ENCODE measurements around the gene USO1. TPM values are rescaled to one million over a fixed set of nuclear protein-coding genes. Genes with fewer than 3 reads are reported as not detected.
"Not testable (repeated sequence)": the region's sequence is repeated elsewhere in the genome, so short reads cannot be mapped to it uniquely, and the experiment has no call there.

USO1 gene
- total and polyA plus RNA-seq, 2 of the 8 experiments (the other 6 are each of a cell fraction or from before 2014, with no cell fraction given): 57.3 to 198 TPM

GRCh38 chr4:75715105-75715799 is 9.1 kb upstream of the USO1 start (continued):
- no peak for TF ChIP-seq RNF2 (IDR thresholded peaks at IDR 0.05; ENCODE audit: borderline replicate concordance, low read depth, low read length, missing control alignments, poor library complexity, severe bottlenecking)
- TF ChIP-seq HDAC6 (IDR thresholded peaks at IDR 0.05; ENCODE audit: low read depth, low read length): no peak
- TF ChIP-seq POLR2A (IDR thresholded peaks at IDR 0.05; ENCODE audit: control extremely low read depth in 1 of 2, low read depth in 2 of 2, low read length in 2 of 2): no peak
- TF ChIP-seq CREB1 (IDR thresholded peaks at IDR 0.05): no peak
- no peak for TF ChIP-seq KDM4A (IDR thresholded peaks at IDR 0.05; ENCODE audit: low read depth, low read length, severe bottlenecking)
- no peak for TF ChIP-seq SIX5 (IDR thresholded peaks at IDR 0.05; ENCODE audit: low read depth, low read length)

- H3K4me3 ChIP-seq (ENCODE audit: extremely low read depth in 1 of 4, insufficient read depth in 2 of 4, low read depth in 3 of 4, low read length in 4 of 4); H4K8ac ChIP-seq (ENCODE audit: extremely low read depth, insufficient read depth, low read length); H2BK12ac ChIP-seq (ENCODE audit: low read depth, low read length); H2BK5ac ChIP-seq (ENCODE audit: low read depth, low read length); H3K4me1 ChIP-seq (replicated peaks in 1 of 4; ENCODE audit: control insufficient read depth in 3 of 4, insufficient read depth in 4 of 4, low read length in 3 of 4); H2BK120ac ChIP-seq (replicated peaks; ENCODE audit: low read depth, low read length); H2AFZ ChIP-seq (ENCODE audit: low read length); H3K9me3 ChIP-seq (ENCODE audit: insufficient read depth in 2 of 2, low read depth in 1 of 2, low read length in 1 of 2); H3K23ac ChIP-seq (ENCODE audit: insufficient read length); H2AK5ac ChIP-seq (ENCODE audit: low read depth, low read length); H3K27me3 ChIP-seq (replicated peaks in 1 of 4; ENCODE audit: control insufficient read depth in 3 of 4, extremely low read depth in 1 of 4, insufficient read depth in 3 of 4, low read length in 3 of 4); H3K18ac ChIP-seq (ENCODE audit: extremely low read depth, low read length); H3K14ac ChIP-seq (ENCODE audit: insufficient read length); H2BK15ac ChIP-seq (ENCODE audit: low read length); H3K4ac ChIP-seq (replicated peaks; ENCODE audit: insufficient read length, low read depth, low read length); H3K9ac ChIP-seq (replicated peaks in 1 of 4; ENCODE audit: extremely low read depth in 1 of 4, low read depth in 3 of 4, low read length in 3 of 4); FAIRE-seq; H3K27ac ChIP-seq (ENCODE audit: low read depth, low read length); H2BK20ac ChIP-seq (ENCODE audit: low read length); H4K91ac ChIP-seq (replicated peaks; ENCODE audit: insufficient read length, low read length); H3K56ac ChIP-seq (replicated peaks; ENCODE audit: insufficient read length, low read depth, low read length); H4K5ac ChIP-seq (ENCODE audit: insufficient read length, low read depth, low read length); H4K20me1 ChIP-seq (replicated peaks in 1 of 2; ENCODE audit: control insufficient read depth in 1 of 2, insufficient read depth in 2 of 2, low read length in 2 of 2); H3K23me2 ChIP-seq (ENCODE audit: low read depth, low read length): not testable (repeated sequence)
- 0 out of 4 replicates have a peak overlapping the region, but pooled peaks of 1 of the 2 experiments have one; percentile 34 for H3K4me2 ChIP-seq (ENCODE audit: insufficient read depth in 1 of 2, low read depth in 2 of 2, low read length in 2 of 2)
- H3K79me2 ChIP-seq (ENCODE audit: control insufficient read depth in 1 of 2, insufficient read depth in 2 of 2, low read length in 2 of 2): peaks cover 9 to 86% of the 10 kb centered on the region in 2 experiments
- peaks cover 0 to 29% (median 10%) of the 10 kb centered on the region in 4 experiments; a peak in 6 of 8 replicates for H3K36me3 ChIP-seq (ENCODE audit: control insufficient read depth in 2 of 4, insufficient read depth in 4 of 4, low read length in 3 of 4)
- peak in 1 of 2 experiments; percentile 41 for DNase-seq (ENCODE audit: low read depth in 1 of 2, low spot score in 2 of 2)
- WGBS, 2 experiments (ENCODE audit: extremely low coverage in 1 of 2, insufficient coverage in 1 of 2, insufficient read length in 1 of 2, insufficient replicate concordance in 2 of 2, low coverage in 1 of 2, low lambda C conversion rate in 2 of 2, missing lambda C conversion rate in 1 of 2): 91% methylated on average over 3 of the region's 3 CpGs; no CpG with 5 or more reads in 1 of the 2 experiments
- POLR2A ChIA-PET (ENCODE audit: partially characterized antibody): interaction anchor here (0.6 to 5.4 kb wide), 10 partner anchors 8 to 123 kb away, joined by 3 to 47 read pairs (median 4); partner anchors contain the start of gene USO1
- peaks cover 11% of the 10 kb centered on the region; the same call in 1 of the 2 replicates for H3K79me1 ChIP-seq (ENCODE audit: low read depth, low read length)
- CTCF ChIA-PET (ENCODE audit: partially characterized antibody): interaction anchor here (0.6 to 8.2 kb wide), 11 partner anchors 6 to 280 kb away, joined by 3 to 78 read pairs (median 4); partner anchors contain the start of gene USO1
These were observed 8.3 kb upstream of the USO1 start for GRCh38 chr4:75716054-75716453.
